Uterus (tissue), 2 donors: ENCODE results near the gene GNPTAB.

Experiments
- POLR2A ChIP-seq, 2 donors: fragments of 450-650 bp; IDR thresholded peaks; one replicate each; pipeline ENCODE4 v1.6.1; 2016; ENCODE audit warnings: antibody characterized with exemption in 2 of 2, mild to moderate bottlenecking in 1 of 2, moderate library complexity in 1 of 2
- TF ChIP-seq, protein P1 (sequence below), 4 experiments: fragments of 200-600 bp in 2 of 4; fragments of 450-650 bp in 2 of 4; sonication (generic) in 2 of 4; IDR thresholded peaks; one replicate each; pipeline ENCODE4 v1.5.1; 2016 to 2019; ENCODE audit warnings: antibody characterized with exemption in 4 of 4, mild to moderate bottlenecking in 2 of 4, moderate library complexity in 1 of 4

DNA sequence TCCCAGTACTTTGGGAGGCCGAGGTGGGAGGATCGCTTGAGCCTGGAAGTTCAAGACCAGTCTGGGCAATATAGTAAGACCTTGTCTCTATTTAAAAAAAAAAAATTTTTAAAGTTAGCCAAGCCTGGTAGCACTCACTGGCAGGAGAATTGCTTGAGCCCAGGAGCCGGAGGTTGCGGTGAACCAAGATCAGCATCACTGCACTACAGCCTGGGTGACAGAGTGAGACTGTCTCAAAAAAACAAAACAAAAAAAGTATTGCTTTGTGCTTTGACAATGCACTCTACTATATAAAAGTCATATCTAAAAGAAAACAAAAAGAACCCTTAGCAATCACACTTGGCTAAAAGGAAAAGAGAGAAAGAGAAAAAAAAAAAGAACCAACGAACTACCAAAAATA, 26.8 kb downstream of the GNPTAB start:
- TF ChIP-seq, protein P1, sequence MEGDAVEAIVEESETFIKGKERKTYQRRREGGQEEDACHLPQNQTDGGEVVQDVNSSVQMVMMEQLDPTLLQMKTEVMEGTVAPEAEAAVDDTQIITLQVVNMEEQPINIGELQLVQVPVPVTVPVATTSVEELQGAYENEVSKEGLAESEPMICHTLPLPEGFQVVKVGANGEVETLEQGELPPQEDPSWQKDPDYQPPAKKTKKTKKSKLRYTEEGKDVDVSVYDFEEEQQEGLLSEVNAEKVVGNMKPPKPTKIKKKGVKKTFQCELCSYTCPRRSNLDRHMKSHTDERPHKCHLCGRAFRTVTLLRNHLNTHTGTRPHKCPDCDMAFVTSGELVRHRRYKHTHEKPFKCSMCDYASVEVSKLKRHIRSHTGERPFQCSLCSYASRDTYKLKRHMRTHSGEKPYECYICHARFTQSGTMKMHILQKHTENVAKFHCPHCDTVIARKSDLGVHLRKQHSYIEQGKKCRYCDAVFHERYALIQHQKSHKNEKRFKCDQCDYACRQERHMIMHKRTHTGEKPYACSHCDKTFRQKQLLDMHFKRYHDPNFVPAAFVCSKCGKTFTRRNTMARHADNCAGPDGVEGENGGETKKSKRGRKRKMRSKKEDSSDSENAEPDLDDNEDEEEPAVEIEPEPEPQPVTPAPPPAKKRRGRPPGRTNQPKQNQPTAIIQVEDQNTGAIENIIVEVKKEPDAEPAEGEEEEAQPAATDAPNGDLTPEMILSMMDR (IDR thresholded peaks at IDR 0.05), result no peak
- TF ChIP-seq POLR2A (IDR thresholded peaks at IDR 0.05), result no peak
